GM21423 (cell line): Measurements from ENCODE around the gene ARHGAP26.

Source experiments
- ATAC-seq: cut with Tn5 transposase; IDR thresholded peaks from one replicate; pipeline ENCODE4 v1.9.1; 2021; ENCODE audit warnings: mild to moderate bottlenecking, moderate library complexity; ENCODE audit not compliant: unreplicated experiment

The ARHGAP26 gene

GRCh38 chr5:142896325-142897007 is 126.3 kb downstream of the ARHGAP26 start:
- ATAC-seq = no peak

DNA sequence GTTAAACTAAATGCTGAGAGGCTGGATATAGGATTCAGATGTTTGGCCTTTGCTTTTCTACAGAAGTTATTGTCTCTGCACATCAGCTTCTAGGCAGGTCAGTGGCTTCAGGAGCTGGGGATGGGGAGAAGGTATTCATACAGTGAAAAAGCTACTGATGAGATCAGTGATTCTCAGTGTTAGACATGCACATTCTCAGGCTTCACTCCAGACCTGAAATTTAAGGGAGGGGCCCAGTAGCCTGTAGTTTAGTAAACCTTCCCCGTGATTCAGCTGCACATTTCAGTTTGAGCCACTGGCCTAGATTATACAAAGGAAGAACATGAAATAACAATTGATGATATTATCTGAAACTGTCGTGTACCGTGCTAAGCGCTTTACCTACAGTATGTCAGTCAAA is 127.2 kb downstream of the ARHGAP26 start:
- no peak for ATAC-seq

GRCh38 chr5:142900927-142901326 is 130.8 kb downstream of the ARHGAP26 start:
- no peak for ATAC-seq

- ATAC-seq = no peak
Observed at GRCh38 chr5:142901476-142902185, 131.5 kb downstream of the ARHGAP26 start.

DNA sequence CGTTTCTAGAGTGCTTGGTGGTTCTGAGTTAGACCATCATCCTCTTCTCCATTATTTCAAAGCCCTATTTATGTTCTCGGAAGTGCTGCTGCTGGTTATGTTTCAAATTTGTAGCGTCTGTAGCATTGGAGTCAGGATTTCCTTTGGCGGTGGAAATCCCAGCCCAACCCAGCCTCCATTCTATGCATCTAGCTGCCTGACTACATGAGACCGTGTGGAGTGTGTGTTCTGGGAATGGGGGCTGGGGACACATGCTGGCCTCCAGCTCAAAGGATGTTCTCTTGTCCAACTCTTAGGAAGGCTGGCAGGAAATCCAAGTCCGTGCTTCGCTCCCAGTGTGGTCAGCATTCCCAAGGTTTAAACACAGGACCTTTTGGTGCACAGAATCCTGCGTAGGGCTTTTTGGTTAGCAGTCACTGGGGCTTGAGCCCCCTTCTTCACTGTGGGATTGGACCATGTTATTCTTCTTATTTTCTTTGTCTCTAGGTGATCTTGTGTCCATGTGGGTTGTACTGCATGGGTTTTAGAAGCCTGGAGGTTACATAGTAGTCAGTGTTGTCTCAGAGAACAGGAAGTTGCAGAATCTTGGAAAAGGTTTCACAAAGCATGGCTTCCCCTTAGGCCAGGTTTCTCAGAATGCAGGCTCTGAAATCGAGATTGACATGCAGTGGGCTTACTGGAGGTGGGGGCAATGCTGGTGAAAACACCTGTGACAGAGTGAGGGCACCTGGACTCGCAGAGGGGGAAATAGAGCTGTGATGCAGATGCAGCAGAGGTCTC is 132.2 kb downstream of the ARHGAP26 start:
- no peak for ATAC-seq

DNA sequence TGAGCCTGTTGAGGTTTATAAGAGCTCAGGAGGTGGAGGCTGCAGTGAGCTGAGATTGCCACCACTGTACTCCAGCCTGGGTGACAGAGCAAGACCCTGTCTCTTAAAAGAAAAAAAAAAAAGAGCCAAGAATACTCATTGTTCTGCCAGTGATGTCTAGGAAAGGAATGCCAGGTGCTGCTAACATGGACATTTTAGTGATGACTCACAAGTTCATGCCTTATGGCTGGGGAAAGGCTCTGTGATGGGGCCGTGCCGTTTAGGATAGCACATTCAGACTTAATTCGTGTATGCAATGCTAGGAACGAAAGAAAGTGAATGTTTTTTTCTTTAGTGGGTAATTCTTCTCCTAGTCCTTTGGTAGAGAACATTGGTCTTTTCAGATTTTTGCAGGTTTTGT is 134.2 kb downstream of the ARHGAP26 start:
- no peak for ATAC-seq

DNA sequence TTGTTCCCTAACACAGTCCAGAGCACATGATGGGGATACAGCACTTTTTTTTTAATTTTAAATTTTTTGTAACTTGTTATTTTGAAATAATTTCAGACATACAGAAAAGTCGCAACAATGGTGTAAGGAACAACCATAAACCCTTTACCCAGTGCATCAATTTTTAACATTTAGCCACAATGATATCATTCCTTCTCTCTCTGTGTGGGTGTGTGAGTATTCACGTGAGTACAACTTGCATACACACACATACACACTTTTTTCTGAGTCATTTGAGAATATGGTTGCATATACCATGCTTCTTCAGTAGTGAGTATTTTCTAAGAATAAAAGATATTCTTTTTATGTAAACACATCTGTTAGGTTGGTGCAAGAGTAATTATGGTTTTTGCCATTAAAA is 135.2 kb downstream of the ARHGAP26 start:
- ATAC-seq = no peak

GRCh38 chr5:142906863-142907671 is 136.9 kb downstream of the ARHGAP26 start:
- ATAC-seq = no peak

DNA sequence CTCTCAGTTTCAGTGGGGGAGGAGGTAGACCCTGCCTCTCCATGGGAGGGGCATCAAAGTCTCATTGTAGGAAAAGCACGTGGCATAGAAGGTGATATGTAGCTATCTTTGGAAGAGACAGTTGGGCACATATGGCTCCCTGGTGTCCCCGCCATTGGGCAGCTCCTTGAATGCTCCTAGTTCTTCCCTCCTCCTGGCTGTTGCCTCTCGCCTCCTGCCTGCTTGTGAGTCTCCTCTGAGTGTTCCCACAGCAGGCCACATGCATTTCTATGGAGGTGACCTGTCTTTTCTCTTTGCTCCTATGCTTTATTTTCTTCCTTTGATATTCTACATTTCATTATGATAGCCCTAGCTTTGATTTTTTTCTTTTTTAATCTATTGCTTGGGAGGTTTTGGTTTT is 138.5 kb downstream of the ARHGAP26 start:
- no peak for ATAC-seq

GRCh38 chr5:142910128-142910527 is 140.0 kb downstream of the ARHGAP26 start:
- no peak for ATAC-seq

DNA sequence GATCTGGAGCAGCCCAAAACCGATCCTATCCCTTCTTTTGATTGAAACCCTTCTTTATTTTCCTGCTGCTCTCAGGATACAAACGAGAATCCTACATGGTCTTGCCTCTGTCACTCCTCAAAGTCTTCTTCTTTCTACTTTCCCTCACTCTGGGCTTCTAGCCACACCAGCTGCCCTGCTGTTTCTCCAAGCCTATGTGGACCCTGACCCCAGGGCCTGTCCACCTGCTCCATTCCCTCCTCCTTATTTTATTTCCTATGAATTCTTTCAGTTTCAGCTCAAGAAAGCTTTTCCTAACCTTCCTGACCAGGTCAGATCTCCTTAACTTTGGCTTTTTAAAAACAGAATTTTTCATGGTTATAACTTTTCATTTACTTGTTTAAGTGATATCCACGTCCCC is 141.0 kb downstream of the ARHGAP26 start:
- ATAC-seq = no peak

DNA sequence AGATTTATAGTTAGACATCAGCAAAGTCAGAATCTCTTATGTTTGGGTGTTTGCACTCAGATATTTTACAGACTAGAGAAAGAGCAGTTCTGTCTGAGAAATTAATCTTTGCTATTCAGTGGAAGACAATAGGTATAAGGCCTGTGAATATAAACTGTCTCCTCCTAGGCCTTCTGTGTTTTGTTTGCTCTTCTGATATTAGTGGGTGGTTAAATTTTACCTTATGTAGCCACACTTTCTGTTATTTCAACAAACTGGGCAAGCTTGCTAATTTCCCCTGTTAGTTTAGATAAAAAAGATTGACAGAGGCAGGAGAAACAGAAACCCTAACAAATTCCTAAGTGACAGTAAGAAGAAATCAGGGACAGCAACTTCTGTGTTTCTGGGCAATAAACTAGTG is 141.6 kb downstream of the ARHGAP26 start:
- no peak for ATAC-seq

- no peak for ATAC-seq
Observed at GRCh38 chr5:142913728-142914338, 143.7 kb downstream of the ARHGAP26 start.

DNA sequence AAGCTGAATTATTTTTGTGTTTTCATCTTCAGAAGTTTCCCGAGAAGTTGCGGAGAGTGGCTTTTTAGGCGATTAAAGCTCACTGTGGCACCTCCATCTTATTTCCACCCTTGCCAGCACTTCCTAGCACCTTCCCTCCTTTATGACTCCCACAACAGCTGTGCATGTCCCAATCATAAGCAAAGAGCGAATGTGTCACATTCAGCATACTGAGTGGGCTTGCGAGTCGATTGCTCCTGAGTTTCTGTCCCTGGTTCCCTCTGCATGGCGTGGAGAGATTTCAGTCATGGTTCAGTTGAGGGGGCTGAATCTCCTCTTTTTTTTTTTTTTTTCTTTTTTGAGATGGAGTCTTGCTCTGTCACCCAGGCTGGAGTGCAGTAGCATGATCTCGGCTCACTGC is 144.9 kb downstream of the ARHGAP26 start:
- no peak for ATAC-seq

DNA sequence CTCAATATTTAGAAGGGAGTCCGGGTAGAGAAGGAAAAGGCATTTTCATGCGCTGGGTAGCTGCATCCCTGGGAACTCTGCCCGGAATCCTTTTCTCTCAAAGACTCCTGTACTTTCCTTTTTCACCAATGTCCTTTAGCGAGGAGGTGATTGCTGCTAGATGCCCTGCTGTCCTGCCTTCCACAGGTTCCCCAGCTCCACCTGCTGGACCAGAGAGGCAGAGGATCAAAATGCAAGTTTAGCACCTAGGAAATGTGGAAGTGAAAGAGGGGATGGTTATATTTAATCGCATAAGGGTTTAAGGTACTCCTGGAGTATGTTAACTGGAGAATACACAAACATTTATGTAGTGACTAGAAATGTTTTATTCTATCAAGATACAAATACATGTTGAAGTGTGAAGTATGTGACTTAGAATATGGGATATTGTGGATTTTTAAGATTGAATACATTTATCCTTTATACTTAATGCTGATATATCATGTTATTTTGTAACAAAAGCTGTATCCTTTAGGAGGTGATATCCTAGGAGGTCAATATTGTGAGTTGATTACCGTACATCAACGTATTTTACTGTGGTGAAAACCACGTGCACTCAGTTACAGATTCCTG is 145.7 kb downstream of the ARHGAP26 start:
- ATAC-seq = no peak

DNA sequence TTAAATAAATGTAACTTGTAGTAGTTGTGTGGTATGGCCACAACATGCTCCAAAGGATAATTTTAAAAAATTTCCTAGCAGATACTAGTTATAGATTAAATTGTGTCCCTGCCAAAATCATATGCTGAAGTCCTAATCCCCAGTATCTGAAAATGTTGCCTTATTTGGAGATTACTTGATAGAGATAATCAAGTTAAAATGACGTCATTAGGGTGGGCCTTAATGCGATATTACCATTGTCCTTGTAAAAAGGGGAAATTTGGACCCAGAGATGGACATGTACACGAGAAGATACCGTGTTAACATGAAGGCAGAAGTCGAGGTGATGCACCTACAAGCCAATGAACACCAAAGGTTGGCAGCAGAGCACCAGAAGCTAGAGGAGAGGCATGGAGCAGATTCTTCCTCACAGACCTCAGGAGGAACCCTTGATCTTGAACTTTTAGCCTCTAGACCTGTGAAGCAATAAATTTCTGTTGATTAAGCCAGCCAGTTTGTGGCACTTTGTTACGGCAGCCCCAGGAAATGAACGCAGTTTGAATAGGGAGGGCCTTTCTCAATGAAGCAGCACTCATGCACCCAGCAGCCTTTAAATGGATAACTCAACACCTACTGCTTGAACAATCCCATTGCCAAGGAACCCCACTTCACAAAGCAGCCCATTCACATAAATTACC is 148.9 kb downstream of the ARHGAP26 start:
- no peak for ATAC-seq

- no peak for ATAC-seq
Observed at GRCh38 chr5:142920849-142921612, 150.9 kb downstream of the ARHGAP26 start.

DNA sequence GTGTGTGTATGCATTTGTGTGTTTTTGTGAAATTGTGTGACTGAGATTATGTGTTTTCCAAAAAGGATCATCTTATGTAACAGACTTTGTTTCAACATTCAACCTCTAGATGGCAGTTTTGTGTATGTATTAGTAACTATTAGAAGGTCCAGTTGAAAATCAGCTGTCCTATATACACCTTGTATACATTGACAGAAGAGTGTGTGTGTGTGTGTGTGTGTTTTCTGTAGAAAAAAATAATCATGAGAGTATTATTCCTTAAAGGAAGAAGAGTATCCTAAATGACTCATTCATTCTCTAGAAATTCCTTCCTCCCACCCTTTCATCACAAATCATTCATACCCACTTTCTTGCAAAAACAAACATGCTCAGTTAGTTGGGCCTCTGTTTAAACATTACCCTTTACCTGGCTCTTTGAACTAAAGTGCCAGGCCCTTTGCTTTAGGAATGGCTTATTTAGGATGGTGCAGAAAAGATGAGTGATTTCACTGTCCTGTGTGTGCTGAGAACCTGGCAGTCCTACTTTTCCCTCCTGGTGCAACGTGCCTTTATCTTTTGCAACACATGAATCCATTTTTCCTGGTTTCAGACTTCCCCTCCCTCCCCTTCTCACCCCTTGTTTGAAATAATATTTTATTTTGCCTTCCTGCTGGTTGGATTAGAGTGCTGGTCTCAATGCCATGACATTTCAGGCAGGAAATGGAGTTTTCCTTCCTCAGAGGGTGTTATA is 152.2 kb downstream of the ARHGAP26 start:
- peak; percentile 76 for ATAC-seq
